Activated T-cell treated with anti-CD3 and anti-CD28 coated beads, Interleukin-2, amount 50 U/mL, for 1 hour (primary cell): ENCODE data around the gene PLCB1.

Experiments used
- DNase-seq: peaks from one replicate; pipeline ENCODE4 v3.0.0-alpha.2; 2020

PLCB1 gene

DNA sequence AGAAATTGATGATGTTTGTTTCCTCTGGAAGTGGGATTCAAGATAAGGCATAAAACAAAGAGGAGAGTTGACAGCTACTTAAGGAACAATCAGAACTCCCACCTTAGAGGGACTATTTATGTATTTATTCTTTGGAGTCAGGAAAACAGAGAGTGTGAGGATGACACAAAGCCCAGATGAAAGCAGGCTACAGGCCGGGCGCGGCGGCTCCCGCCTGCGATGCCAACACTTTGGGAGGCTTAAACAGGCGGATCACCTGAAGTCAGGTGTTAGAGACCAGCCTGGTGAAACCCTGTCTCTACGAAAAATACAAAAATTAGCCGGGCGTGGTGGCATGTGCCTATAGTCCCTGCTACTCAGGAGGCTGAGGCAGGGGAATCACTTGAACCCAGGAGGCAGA is 543.8 kb downstream of the PLCB1 start:
- no peak for DNase-seq

DNA sequence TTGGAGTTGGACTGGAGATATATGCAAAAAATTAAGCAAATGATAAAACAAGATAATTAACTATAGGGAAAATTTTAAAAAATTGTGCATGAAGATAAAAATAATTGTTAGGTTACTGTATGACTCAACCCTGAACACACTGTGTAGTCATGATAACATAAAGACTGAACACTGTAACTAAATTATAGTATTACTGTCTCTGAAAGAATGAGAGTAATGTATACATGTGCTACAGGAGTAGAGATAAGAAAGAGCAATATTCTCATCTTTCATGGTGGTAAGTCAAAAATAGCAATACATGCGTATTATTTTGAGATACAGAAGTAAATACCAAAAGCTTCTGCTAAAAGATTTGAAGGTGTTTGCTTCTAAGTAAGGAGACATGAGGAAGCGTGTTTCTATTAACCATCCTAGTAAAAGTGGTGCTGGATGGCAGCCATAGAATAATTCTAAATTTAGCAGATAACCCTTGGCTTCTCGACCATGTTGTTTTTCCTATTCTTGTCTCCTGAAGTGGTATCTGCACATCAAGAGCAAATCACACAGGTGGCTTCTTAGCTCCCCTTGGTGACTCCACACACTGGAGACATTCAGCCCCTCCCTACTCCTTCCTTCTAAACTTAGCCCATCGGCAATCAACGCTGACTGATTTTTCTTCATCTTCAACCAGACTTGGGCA is 546.2 kb downstream of the PLCB1 start:
- DNase-seq, result no peak

DNA sequence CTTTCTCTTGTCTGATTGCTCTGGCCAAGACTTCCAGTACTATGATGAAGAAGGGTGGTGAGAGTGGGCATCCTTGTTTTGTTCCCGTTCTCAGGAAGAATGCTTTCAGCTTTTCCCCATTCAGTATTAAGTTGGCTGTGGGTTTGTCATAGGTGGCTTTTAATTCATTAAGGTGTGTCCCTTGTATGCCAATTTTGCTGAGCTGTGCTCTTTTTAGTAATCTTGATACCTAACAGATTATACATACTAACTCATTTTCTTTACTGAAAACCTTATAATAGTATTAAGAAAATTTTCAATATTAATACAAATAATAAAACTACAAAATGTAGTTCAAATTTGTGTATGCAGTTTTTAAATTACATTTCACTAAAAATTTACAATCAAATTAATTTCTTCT is 557.3 kb downstream of the PLCB1 start:
- no peak for DNase-seq

DNA sequence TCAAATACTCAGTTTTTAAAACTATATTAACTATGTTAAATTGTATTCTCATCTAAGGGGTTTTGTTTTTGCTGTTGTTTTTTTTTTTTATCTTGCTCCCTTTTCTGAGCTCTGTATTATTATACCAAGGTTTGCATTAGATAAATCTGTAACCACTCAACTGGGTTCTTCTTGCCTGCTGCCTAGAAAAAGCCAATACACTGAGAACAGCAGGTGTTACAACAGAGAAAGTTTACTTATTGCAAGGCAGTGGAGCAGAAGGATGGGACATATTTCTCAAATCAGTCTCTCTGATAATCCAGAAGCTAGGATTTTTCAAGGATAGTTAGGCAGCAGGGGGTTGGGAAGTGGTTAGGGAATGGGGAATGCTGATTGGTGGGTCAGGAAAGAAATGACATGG is 558.0 kb downstream of the PLCB1 start:
- DNase-seq, result no peak

DNA sequence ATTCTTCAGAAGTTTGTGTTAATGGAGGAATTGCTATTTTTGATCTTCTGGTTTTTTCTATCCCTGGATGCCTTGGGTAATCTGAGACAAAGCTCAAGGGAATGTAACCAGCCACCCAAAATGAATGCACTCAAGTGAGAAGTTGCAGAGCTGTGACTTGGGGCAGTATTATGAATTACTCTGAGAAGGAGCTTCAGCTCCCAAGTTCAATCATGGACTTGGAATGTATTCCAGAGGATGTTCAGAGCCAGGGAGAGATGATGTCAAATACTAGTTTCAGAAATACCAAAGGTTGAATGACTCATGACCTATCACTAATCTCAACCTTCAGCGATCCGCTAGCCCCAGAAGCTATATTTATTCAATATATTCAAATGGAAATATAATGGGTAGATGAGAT is 561.6 kb downstream of the PLCB1 start:
- no peak for DNase-seq

DNA sequence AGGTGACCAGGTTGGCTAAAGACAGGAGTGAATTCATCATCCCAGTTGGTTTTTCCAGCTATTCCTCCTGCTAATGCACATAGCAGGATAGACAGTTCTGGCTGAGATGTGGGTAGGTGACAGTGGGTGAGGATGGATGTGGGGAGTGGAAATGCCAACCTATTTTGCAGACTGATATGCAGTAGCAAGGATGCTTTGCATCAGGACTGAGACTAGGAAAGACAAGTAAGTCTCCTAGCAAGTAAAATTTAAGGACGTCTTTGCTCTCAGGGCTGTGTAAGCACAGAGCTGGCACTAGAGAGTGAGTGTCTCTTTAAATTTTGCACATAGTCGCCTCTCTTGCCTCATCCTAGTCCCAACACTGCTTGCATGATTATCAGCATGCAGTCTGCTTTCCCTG is 568.7 kb downstream of the PLCB1 start:
- no peak for DNase-seq

DNA sequence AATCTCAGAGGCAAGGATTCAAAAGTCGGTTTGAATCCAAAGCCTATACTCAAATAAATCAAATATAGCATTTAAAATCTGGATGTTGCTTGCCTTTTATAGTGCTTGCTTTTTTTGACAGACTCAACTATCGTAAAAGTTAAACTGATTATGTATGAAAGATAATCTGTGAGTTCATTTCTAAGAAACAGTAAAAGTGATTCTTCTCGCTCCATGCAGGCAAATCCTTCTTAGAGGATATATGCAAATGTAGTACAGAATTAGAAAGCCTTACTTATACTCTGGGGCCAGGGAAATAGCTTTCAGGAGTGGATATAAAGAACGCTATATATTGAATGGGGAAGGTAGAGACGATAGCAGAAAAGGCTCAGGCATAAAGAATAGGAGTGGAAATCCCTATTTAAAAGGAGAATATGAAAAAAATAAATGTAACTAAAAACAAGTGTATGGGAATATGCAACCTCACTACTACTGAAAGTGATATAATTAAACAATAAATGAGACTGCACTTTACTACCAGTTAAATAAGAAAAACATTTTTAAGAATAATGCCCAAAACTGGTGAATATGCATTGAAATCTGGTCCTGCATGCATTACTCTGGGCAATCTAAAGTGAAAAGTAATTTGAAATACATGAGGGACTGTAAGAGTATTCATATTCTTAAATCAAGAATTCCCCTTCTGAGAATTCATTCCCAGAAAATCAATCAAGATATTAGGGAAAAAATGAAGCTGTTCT is 575.1 kb downstream of the PLCB1 start:
- no peak for DNase-seq

DNA sequence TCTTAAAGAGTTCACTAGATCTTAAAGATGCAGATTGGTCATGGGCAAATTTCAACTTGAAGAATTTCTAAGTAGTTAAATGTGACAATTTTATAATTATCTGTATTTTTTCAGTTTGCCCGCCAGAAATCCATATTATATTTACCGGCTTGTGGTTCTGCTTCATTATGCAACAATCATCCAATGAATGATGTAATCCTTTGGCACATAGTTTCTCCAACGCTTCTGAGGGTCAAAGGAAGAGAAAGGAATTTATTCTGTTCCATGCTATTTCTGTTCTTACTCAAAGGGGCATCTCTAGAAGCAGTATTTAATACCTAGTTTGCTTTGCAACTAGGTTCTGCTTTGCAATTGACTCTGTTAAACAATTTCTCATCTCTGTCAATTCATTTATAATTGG is 577.6 kb downstream of the PLCB1 start:
- no peak for DNase-seq

DNA sequence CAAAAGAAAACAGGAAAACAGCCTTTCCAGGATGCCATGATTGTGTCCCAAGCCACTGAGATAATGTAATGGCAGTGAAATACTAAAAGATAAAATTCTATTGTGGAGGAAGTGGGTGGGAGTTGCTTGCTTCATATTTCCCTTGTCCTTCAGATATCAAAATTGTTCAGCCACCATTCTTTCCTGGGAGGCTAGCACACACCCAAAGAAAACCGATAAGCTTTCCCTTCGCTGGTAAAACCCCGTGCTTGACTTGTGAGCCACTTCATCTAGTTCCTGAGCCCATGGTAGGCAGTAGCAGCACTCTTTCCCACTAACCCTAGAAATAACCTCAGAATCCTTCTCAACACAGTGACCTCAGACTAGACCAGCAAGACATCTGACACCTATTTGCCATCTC is 579.4 kb downstream of the PLCB1 start:
- DNase-seq, result no peak

DNA sequence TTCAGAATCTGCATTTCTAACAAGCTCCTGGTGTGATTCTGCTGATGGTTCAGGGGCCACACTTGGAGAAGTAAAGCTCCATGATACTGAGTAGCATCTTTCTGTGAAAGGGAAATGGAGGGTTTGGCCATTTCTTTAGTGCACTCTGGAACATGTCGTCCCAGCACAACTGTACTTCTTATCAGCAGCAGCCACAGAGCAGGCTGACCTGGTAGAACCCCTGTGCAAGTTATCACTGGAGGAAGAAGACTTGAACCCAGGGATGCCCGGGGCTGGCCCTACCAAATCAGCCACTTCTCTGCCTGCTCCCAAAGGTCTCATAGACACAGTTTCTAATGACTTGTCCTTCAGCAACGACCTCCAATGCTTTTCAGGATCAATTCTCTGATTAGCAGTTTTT is 582.1 kb downstream of the PLCB1 start:
- no peak for DNase-seq

DNA sequence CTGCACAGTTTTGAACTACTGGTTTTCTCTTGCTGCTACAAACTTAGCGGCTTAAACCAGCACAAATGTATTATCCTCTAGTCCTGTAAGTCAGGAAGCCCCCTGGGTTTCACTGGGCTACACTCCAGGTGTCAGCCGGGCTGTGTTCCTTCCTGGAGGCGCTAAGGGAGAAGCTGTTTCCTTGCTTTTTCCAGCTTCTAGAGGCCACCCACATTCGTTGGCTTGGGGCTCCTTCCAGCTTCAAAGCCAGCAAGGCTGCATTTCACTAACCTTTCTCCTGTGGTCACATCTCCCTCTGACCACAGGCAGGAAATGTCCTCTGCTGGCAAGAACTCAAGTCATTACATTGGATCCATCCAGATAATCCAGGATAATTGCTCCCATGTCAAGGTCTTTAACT is 586.2 kb downstream of the PLCB1 start:
- no peak for DNase-seq

DNA sequence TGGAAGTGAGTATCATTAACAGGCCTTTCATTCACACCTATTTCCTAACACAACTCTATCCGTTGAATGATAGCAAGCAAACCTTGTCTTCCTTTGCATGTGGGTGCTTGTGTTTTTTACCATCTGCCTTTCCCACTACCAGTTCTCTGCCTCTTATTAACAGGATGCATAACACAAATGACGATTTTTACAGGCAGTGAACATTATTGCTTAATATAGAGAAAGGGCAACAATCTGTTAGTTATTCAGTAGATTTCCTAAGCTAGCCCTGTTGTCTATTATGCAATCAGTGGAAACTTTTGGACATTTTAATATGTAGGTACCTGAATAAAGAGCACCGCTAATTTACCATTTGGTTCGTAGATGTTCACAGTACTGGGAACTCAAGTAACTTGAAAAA is 588.0 kb downstream of the PLCB1 start:
- DNase-seq, result no peak

DNA sequence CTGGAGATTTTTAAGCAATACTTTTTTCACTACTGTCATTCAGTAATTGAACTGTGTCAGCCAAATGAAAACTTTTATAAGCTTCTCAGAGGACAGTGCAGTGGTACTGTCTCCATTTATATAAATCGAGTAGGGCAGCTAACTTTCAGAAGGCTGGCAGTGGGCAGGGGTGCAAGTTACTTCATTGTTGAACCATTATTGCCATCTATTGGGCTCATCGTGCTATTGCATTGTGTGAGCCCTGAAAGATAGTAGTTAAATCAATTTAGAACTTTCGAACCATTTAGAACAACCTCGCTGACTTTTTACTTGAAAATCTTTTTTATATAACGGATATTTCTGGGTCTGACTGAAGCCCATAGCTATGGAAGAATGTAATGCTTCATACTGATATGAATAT is 589.0 kb downstream of the PLCB1 start:
- no peak for DNase-seq

DNA sequence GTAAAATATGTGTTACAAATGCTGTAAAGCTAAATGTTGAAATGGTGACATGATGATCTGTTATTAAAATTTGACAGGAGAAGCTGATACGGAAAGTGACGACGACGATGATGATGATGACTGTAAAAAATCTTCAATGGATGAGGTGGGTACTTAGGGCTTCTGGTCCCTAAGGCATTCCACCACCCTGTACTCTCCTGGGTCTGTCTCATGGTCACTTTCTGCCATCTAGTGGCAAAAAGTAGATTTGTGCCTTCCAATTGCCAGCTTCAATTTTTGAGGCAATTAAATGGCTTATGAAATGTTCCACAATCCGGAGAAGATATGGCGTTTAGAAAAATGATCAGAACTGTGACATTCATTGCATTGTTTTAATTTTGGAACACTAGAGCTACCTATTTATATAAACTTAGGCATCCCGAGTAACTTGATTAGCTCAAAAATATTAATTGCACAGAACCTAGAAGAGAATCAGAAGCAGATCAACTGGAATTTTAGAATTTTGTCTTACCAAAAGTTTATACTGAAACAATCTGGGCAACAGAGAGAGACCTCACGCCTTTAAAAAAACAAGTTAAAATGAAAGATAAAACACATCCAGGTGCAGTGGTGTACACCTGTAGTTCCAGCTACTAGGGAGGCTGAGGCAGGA is 590.3 kb downstream of the PLCB1 start:
- DNase-seq, result no peak

DNA sequence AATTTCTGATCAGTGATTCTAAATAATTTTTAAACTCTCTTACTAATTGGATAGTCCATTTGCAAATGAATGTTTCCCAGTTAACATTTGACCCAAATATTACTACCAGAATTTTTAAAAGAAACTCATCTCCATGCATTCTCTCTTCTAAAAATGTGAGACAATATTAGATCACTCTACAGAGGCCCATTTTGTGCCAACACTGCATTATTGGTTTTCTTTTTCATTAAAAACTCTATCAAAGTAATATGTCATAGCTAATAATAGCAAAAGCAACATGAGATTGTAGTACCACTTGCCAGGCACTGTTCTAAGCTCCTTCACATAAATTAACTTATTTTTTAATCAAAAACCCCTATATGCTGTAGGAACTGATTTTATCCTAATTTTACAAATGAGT is 591.2 kb downstream of the PLCB1 start:
- DNase-seq, result no peak

DNA sequence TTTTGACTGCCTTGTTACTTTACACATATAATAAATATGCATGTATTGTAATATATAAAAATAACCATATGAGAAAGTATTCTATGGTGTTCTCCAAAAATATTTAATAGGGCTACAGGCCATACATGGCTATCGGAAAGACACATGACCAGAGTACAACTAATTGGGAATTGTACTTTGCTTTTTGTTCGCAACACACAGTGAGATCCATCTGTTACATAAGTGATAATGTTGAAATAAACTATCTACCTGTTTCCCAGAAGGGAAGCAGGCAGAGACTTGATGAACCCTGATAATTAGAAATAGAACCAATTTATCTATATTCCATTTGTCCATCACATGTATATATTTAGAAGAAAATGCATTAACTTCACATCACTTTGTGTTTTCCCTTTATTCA is 592.8 kb downstream of the PLCB1 start:
- DNase-seq, result no peak

DNA sequence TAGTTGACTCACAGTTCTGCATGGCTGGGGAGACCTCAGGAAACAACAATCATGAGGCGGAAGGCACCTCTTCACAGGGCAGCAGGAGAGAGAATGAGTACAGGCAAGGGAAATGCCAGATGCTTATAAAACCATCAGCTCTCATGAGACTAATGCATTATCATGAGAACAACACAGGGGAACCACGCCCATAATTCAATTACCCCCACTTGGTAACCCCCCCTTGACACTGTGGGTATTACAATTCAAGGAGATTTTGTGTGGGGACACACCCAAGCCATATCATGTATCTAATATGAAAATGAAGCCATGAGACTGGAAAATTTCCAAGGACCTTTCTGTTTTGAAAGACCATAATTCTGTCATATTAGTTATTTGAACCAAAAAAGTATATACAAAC is 594.4 kb downstream of the PLCB1 start:
- no peak for DNase-seq

DNA sequence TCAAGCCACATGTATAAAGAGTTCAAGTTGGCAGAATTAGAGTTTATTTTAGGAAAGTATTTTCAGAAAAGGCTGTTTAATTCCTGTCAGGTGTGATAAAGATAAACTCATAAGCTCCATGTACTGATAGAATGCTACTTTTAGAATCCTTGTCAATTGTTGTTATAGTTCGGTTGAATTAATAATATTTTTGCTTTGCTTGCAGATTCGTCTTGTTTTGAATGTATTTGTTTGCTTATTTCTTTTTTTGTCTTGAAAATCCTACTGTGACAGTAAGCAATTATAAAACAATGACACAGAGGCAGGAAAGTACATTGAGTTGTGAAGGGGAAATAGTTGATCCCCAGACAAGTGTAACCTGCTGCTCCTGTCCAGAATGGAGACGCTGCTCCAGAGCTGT is 602.9 kb downstream of the PLCB1 start:
- no peak for DNase-seq

DNA sequence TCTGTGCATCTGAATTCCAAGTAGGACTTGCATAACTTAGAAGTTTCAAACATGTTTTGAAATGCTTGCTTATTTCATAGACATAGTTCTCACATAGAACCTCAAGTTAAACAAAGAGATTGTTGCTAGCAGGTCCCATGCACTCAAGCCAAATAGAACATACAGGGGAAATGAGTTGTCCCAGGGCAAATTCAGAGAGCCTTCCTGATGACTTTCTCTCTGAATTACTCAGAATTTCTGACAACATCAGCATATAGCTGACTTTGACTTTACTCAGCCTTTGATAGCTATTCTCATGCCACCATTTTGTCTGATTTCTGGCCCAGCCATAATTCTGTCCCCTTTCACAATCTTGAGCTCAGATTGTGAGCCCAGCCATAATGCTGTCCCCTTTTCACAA is 603.6 kb downstream of the PLCB1 start:
- no peak for DNase-seq

DNA sequence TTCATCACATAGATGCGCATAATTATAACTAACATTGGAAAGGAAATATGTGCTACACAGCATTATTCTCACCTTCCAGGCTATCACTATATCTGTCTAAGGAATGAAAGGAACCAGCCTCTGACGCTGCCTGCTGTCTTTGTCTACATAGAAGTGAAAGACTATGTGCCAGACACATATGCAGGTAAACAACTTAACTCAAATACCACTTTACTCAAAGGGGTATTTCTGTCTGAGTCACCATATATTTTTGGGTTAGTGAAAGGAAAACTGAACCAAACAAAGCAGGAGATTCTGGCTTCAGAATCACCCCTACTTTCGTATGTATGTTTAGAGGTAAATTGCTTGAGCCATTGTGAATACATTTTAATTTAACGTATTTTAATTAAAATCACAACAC is 608.2 kb downstream of the PLCB1 start:
- DNase-seq, result no peak

DNA sequence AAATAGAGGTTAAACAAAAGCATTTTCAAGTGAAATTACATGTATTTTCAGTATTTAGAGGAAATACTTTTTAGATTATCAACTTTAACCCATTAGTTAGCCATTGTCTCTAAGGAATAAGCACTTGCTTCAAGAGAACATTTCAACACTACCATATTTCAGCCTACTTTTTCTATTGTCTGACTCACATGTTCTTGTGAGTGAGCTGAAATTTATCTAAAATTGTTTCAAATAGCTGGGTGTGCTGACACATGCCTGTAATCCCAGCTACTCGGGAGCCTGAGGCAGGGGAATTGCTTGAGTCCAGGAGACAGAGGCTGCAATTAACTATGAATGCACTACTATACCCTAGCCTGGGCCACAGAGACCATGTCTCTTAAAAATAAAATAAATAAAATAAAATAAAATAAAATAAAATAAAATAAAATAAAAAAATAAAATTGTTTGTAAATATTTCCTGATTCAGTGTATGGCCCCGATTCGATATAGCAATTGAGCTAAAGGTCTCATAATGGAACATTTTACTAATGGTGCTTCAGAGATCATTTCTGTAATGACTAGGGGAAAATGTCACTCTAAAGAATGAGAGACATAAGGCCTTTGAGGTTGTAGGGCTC is 612.3 kb downstream of the PLCB1 start:
- no peak for DNase-seq

DNA sequence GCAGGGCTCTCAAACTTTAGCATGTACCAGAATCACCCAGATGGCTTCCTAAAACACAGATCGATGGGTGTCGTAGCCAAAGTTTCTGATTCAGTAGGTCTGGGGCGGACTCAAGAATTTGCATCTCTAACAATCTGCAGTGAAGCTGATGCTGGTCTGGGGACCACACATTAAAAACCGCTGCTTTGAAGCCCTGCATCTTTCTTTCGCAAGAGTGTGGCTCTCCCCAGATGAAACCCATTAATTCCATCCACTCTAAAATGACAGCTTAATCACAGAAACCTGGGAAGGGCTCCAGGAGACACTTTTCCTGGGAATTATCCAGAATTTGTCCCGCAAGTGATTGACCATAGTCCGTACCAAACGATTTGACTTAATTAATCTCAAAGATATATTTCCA is 617.0 kb downstream of the PLCB1 start:
- no peak for DNase-seq

DNA sequence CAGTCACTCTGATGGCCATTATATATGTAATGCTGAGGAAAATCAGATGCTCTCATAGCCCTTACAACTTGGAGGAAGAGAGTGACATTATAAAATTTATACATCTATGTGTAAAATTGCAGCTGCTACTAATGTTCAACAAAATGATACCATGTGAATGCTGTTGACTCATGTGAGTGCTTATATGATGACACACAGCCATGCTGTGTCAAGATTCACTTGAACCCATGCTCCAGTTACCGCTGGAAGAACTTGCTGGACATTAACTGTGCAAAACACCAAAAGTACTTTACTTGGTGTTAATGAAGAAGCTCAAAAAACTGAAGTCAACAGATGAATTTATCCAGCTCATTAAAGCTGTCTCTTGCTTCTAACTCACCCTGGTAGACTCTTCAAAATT is 617.9 kb downstream of the PLCB1 start:
- no peak for DNase-seq
